MCF 10A (cell line): ENCODE results near the gene PET100. TPM values are rescaled to one million over a fixed set of nuclear protein-coding genes. Genes with fewer than 3 reads are reported as not detected.

Experiments
- BruUV-seq: library from RNA; stranded (reverse); fragments of 400-500 nt; replicated peaks from 2 replicates; lab custom pipeline; 2021; lab: Mats Ljungman, UMichigan
- CTCF ChIA-PET: fragments of 300-600 bp; sonication (Branson Sonifier 250); formaldehyde crosslinking; extraction: SDS; loops from one replicate; lab custom pipeline; 2021; ENCODE audit warnings: antibody characterized with exemption, inconsistent platforms; lab: Yijun Ruan, JAX
- POLR2A ChIA-PET: fragments of 300-600, 350-650 bp; sonication (Branson Sonifier 250); formaldehyde crosslinking; extraction: SDS; loops from one replicate; lab custom pipeline; 2020; ENCODE audit warnings: antibody characterized with exemption, inconsistent platforms; lab: Yijun Ruan, JAX
- DNase-seq: peaks from one replicate; pipeline ENCODE4 v3.0.0-alpha.2; 2018; ENCODE audit not compliant: unreplicated experiment
- H3K27ac Mint-ChIP-seq: one replicate; pipeline ENCODE4 v1.8.0; 2022; ENCODE audit warnings: mild to moderate bottlenecking, low read depth, mixed read lengths; ENCODE audit not compliant: unreplicated experiment
- H3K27me3 Mint-ChIP-seq: one replicate; pipeline ENCODE4 v1.8.0; 2022; ENCODE audit warnings: mixed read lengths; ENCODE audit not compliant: insufficient read depth, unreplicated experiment
- H3K36me3 Mint-ChIP-seq: one replicate; pipeline ENCODE4 v1.8.0; 2022; ENCODE audit warnings: mild to moderate bottlenecking, moderate library complexity, mixed read lengths; ENCODE audit not compliant: insufficient read depth, unreplicated experiment
- H3K4me1 Mint-ChIP-seq: one replicate; pipeline ENCODE4 v1.8.0; 2022; ENCODE audit warnings: mixed read lengths; ENCODE audit not compliant: insufficient read depth, unreplicated experiment
- H3K4me3 Mint-ChIP-seq: one replicate; pipeline ENCODE4 v1.8.0; 2022; ENCODE audit warnings: mild to moderate bottlenecking, moderate library complexity, mixed read lengths; ENCODE audit not compliant: unreplicated experiment
- H3K9me3 Mint-ChIP-seq: one replicate; pipeline ENCODE4 v1.8.0; 2022; ENCODE audit warnings: mixed read lengths; ENCODE audit not compliant: unreplicated experiment
- CTCF ChIP-seq: fragments of 200-600 bp; IDR thresholded peaks from one replicate; pipeline ENCODE4 v1.8.0; 2022; ENCODE audit warnings: antibody characterized with exemption, mild to moderate bottlenecking; ENCODE audit not compliant: unreplicated experiment
- intact Hi-C: fragments of 100-400 bp; cut with micrococcal nuclease; formaldehyde crosslinking; loops from 2 replicates; pipeline ENCODE4 v1.14.1; 2022
- total RNA-seq: library from RNA; stranded (reverse); gene quantifications from 2 replicates; pipeline ENCODE4 v1.2.3, GENCODE V29; 2022

PET100 gene
- total RNA-seq, 1 experiment from 2014 or later, result 53.9 TPM

GRCh38 chr19:7677669-7678311, 48.2 kb downstream of the PET100 start:
- POLR2A ChIA-PET, result interaction anchor here (0.6 to 2.3 kb wide), 4 partner anchors 12 to 448 kb away, joined by 3 to 6 read pairs (median 3); no protein-coding TSS in a partner anchor
- TF ChIP-seq CTCF, result no peak
- BruUV-seq, result no TSS peak
- Mint-ChIP-seq H3K4me1 (peaks cover 6% of the 10 kb centered on the region), H3K9me3 (no peaks in the 10 kb centered on the region), H3K4me3 (no peak overlapping the region), H3K27me3 (no peaks in the 10 kb centered on the region), H3K27ac (no peak overlapping the region), H3K36me3 (peaks cover 11% of the 10 kb centered on the region)
- no peak for DNase-seq
- intact Hi-C loops, result no loop called here
- CTCF ChIA-PET, result interaction anchor here (0.5 to 1.7 kb wide), 8 partner anchors 21 to 324 kb away, joined by 3 to 7 read pairs (median 3); no protein-coding TSS in a partner anchor

- CTCF ChIA-PET, result interaction anchor here (0.6 to 1.7 kb wide), 8 partner anchors 20 to 303 kb away, joined by 3 to 7 read pairs (median 4); no protein-coding TSS in a partner anchor
- no peak for TF ChIP-seq CTCF
- POLR2A ChIA-PET, result interaction anchor here (0.7 to 1.0 kb wide), 2 partner anchors 113 to 603 kb away, joined by 3 read pairs; no protein-coding TSS in a partner anchor
- no peak for DNase-seq
- BruUV-seq, result no TSS peak
- intact Hi-C loops, result no loop called here
- H3K36me3 Mint-ChIP-seq, result peaks cover 23% of the 10 kb centered on the region
- H3K27me3 Mint-ChIP-seq, result no peaks in the 10 kb centered on the region
- peaks cover 6% of the 10 kb centered on the region for H3K4me1 Mint-ChIP-seq
- H3K4me3 Mint-ChIP-seq, result no peak overlapping the region
- H3K9me3 Mint-ChIP-seq, result no peaks in the 10 kb centered on the region
- H3K27ac Mint-ChIP-seq, result no peak overlapping the region
Measured at GRCh38 chr19:7678971-7679751, 49.6 kb downstream of the PET100 start.

DNA sequence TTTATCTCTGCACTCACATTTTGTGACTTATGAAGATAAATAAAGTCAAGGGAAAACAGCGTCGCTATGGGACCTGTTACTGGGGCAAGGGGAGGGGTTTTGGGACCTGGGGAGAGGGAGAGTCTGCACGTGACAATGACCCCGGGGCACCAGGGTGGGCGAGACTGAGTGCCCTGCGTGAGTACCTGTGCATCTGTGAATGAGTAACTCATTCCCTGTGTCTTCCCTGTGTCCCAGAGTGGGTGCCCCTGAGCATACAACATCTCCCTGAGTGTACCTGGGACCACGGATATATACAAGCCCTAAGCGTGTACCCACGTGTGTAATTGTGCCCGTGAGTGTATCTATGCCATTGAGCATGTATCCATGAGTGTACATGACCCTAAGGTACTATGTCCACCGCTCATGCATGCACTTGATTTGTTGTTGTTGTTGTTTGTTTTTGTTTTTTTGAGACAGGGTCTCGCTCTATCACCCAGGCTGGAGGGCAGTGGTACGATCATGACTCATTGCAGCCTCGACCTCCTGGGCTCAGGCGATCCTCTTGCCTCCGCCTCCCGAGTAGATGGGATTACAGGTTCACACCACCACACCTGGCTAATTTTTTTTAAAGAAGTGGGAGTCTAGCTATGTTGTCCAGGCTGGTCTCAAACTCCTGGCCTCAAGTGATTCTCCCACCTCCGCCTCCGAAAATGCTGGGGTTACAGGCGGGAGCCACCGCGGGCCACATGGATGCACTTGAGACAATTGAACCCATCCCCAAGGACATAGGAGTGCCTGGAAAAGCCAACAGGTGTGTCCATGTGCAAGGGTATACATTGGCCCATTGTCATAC, 50.4 kb downstream of the PET100 start:
- H3K36me3 Mint-ChIP-seq, result peaks cover 26% of the 10 kb centered on the region
- ChIA-PET POLR2A (interaction anchor here (0.6 to 2.2 kb wide), 12 partner anchors 10 to 326 kb away, joined by 3 to 27 read pairs (median 4); partner anchors contain the start of genes PET100 and XAB2), CTCF (interaction anchor here (0.6 to 2.8 kb wide), 33 partner anchors 9 to 579 kb away, joined by 3 to 31 read pairs (median 5); partner anchors contain the start of genes CAMSAP3, CLEC4M, PET100 and STXBP2)
- H3K9me3 Mint-ChIP-seq, result no peaks in the 10 kb centered on the region
- no peak overlapping the region for H3K27ac Mint-ChIP-seq
- no peak for DNase-seq
- no peak for TF ChIP-seq CTCF
- no TSS peak for BruUV-seq
- H3K4me3 Mint-ChIP-seq, result peak overlapping the region; percentile 84
- intact Hi-C loops, result loop anchor here (1.0 kb wide), 3 partner anchors 28 to 326 kb away; no protein-coding TSS in a partner anchor
- H3K27me3 Mint-ChIP-seq, result no peaks in the 10 kb centered on the region
- peaks cover 6% of the 10 kb centered on the region for H3K4me1 Mint-ChIP-seq
